Muscle layer of duodenum (tissue), 2 donors: ENCODE data around the gene DYNLL1.
"Not testable (repeated sequence)": the region's sequence is repeated elsewhere in the genome, so short reads cannot be mapped to it uniquely, and the experiment has no call there.

Experiments
- H3K27ac ChIP-seq: one replicate; pipeline ENCODE4 v1.7.0; 2013; ENCODE audit warnings: mild to moderate bottlenecking, low read length
- H3K27me3 ChIP-seq: one replicate; pipeline ENCODE4 v1.7.0; 2013; ENCODE audit warnings: low read depth, mild to moderate bottlenecking, control low read depth, low read length
- H3K36me3 ChIP-seq, 2 donors: one replicate each; pipeline ENCODE4 v1.7.0; 2013; ENCODE audit warnings: low read length in 2 of 2, control low read depth in 1 of 2, mild to moderate bottlenecking in 1 of 2; ENCODE audit not compliant: insufficient read depth in 2 of 2, control insufficient read depth in 1 of 2
- H3K4me1 ChIP-seq, 2 donors: one replicate each; pipeline ENCODE4 v1.7.0; 2013; ENCODE audit warnings: low read length in 2 of 2, mild to moderate bottlenecking in 2 of 2, control low read depth in 1 of 2, moderate library complexity in 1 of 2; ENCODE audit not compliant: insufficient read depth in 2 of 2, control insufficient read depth in 1 of 2
- H3K4me3 ChIP-seq, 2 donors: one replicate each; pipeline ENCODE4 v1.7.0; 2013; ENCODE audit warnings: low read length in 2 of 2, low read depth in 1 of 2, mild to moderate bottlenecking in 1 of 2
- H3K9me3 ChIP-seq, 2 donors: one replicate each; pipeline ENCODE4 v1.7.0; 2013; ENCODE audit warnings: low read length in 2 of 2, control low read depth in 1 of 2, mild to moderate bottlenecking in 1 of 2; ENCODE audit not compliant: control insufficient read depth in 1 of 2
- donor health status: healthy.

Gene DYNLL1

GRCh38 chr12:120495186-120495730, 655 bp upstream of the DYNLL1 start:
- Histone ChIP-seq H3K4me1 (peaks cover 11 to 26% of the 10 kb centered on the region in 2 donors), H3K4me3 (peak overlapping the region; percentile 94 to 98), H3K27me3 (no peaks in the 10 kb centered on the region), H3K36me3 (peaks cover 13 to 17% of the 10 kb centered on the region in 2 donors), H3K9me3 (no peaks in the 10 kb centered on the region), H3K27ac (peak overlapping the region; percentile 56)

- peak overlapping the region; percentile 84 for H3K27ac ChIP-seq
- H3K27me3 ChIP-seq: no peaks in the 10 kb centered on the region
- H3K4me1 ChIP-seq: peaks cover 11 to 26% of the 10 kb centered on the region in 2 donors
- H3K36me3 ChIP-seq: peaks cover 8 to 14% of the 10 kb centered on the region in 2 donors
- H3K9me3 ChIP-seq: no peaks in the 10 kb centered on the region
- H3K4me3 ChIP-seq: peak overlapping the region; percentile 94 to 98
Measured at GRCh38 chr12:120496413-120497340, 764 bp downstream of the DYNLL1 start.

- H3K4me3 ChIP-seq: peak overlapping the region; percentile 94 to 98
- H3K27me3 ChIP-seq: no peaks in the 10 kb centered on the region
- H3K36me3 ChIP-seq: peaks cover 8 to 14% of the 10 kb centered on the region in 2 donors
- H3K9me3 ChIP-seq: no peaks in the 10 kb centered on the region
- peak overlapping the region; percentile 84 for H3K27ac ChIP-seq
- peaks cover 11 to 26% of the 10 kb centered on the region in 2 donors for H3K4me1 ChIP-seq
Measured at GRCh38 chr12:120497524-120498150, 1.7 kb downstream of the DYNLL1 start.

GRCh38 chr12:120498870-120499515, 3.1 kb downstream of the DYNLL1 start:
- no peak overlapping the region for H3K27ac ChIP-seq
- no peaks in the 10 kb centered on the region for H3K27me3 ChIP-seq
- peaks cover 16 to 24% of the 10 kb centered on the region in 2 donors for H3K36me3 ChIP-seq
- no peak overlapping the region for H3K4me3 ChIP-seq
- H3K4me1 ChIP-seq: peaks cover 11 to 26% of the 10 kb centered on the region in 2 donors
- H3K9me3 ChIP-seq: no peaks in the 10 kb centered on the region

GRCh38 chr12:120500581-120500980, 4.7 kb downstream of the DYNLL1 start:
- Histone ChIP-seq H3K27ac (no peak overlapping the region), H3K4me1 (peaks cover 11 to 17% of the 10 kb centered on the region in 2 donors), H3K36me3 (peaks cover 16 to 33% of the 10 kb centered on the region in 2 donors), H3K9me3 (no peaks in the 10 kb centered on the region), H3K27me3 (no peaks in the 10 kb centered on the region), H3K4me3 (no peak overlapping the region)

GRCh38 chr12:120504587-120504986, 8.7 kb downstream of the DYNLL1 start:
- Histone ChIP-seq H3K9me3 (no peaks in the 10 kb centered on the region), H3K36me3 (peaks cover 14 to 40% of the 10 kb centered on the region in 2 donors), H3K27ac (no peak overlapping the region), H3K4me1 (no peaks in the 10 kb centered on the region), H3K27me3 (no peaks in the 10 kb centered on the region), H3K4me3 (no peak overlapping the region)

GRCh38 chr12:120508537-120508936, 12.6 kb downstream of the DYNLL1 start:
- no peaks in the 10 kb centered on the region for H3K27me3 ChIP-seq
- H3K4me3 ChIP-seq: no peak overlapping the region
- H3K36me3 ChIP-seq: peaks cover 11 to 48% of the 10 kb centered on the region in 2 donors
- no peak overlapping the region for H3K27ac ChIP-seq
- no peaks in the 10 kb centered on the region for H3K4me1 ChIP-seq
- no peaks in the 10 kb centered on the region for H3K9me3 ChIP-seq

GRCh38 chr12:120514002-120514401, 18.1 kb downstream of the DYNLL1 start:
- Histone ChIP-seq H3K4me3 (no peak overlapping the region), H3K9me3 (no peaks in the 10 kb centered on the region), H3K27ac (no peak overlapping the region), H3K36me3 (peaks cover 10 to 44% of the 10 kb centered on the region in 2 donors), H3K27me3 (no peaks in the 10 kb centered on the region), H3K4me1 (no peaks in the 10 kb centered on the region)

GRCh38 chr12:120515496-120515895, 19.6 kb downstream of the DYNLL1 start:
- Histone ChIP-seq H3K27ac (no peak overlapping the region), H3K27me3 (no peaks in the 10 kb centered on the region), H3K4me1 (no peaks in the 10 kb centered on the region), H3K9me3 (no peaks in the 10 kb centered on the region), H3K4me3 (no peak overlapping the region), H3K36me3 (peaks cover 10 to 31% of the 10 kb centered on the region in 2 donors)

- not testable (repeated sequence) for H3K27ac ChIP-seq, H3K4me3 ChIP-seq, H3K4me1 ChIP-seq, H3K9me3 ChIP-seq, H3K27me3 ChIP-seq
- H3K36me3 ChIP-seq: peaks cover 10 to 22% of the 10 kb centered on the region in 2 donors
Measured at GRCh38 chr12:120519324-120519723, 23.4 kb downstream of the DYNLL1 start.

GRCh38 chr12:120522568-120522967, 26.7 kb downstream of the DYNLL1 start:
- Histone ChIP-seq H3K4me3 (no peak overlapping the region), H3K9me3 (no peaks in the 10 kb centered on the region), H3K4me1 (no peaks in the 10 kb centered on the region), H3K36me3 (peaks cover 0 to 4% of the 10 kb centered on the region in 2 donors), H3K27ac (no peak overlapping the region), H3K27me3 (no peaks in the 10 kb centered on the region)
